ENCODE measurements around the gene P2RY4.
"Not testable (repeated sequence)": the region's sequence is repeated elsewhere in the genome, so short reads cannot be mapped to it uniquely, and the experiment has no call there.

P2RY4 gene

DNA sequence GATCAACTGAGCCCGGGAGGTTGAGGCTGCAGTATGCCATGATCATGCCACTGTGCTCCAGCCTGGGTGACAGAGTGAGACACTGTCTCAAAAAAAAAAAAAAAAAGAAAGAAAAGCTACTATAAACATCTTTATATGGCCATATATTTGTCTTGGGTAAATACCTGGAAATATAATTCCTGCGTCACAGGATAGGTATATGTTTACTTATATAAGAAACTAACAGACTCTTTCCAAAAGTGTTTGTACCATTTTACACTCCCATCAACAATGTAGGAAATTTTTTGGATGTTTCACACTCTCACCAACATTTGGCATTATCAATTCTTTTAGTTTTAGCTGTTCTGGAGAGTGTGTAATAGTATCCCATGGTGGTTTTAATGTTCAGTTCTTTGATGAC is 12.8 kb downstream of the P2RY4 start:
- intact Hi-C loops (cut with DNase I) = no loop called here
- DNase-seq = no peak

DNA sequence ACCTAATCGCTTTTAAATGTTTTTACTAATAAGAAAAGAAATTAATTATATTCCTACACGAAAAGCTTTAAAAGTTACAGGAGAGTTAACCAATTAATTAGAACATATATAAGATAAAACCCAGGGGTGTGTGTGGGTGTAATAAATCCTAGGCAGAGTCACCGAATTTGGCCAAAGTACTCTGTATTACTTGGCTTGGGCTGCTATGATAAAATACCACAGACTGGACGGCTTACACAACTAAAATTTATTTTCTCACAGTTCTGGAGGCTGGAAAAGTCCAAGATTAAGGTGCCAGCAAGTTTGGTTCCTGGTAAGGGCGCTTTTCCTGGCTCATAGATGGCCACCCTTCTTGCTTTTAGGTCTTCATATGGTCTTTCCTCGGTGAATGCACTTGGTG is 15.1 kb downstream of the P2RY4 start:
- intact Hi-C loops (cut with DNase I) = no loop called here
- no peak for DNase-seq

DNA sequence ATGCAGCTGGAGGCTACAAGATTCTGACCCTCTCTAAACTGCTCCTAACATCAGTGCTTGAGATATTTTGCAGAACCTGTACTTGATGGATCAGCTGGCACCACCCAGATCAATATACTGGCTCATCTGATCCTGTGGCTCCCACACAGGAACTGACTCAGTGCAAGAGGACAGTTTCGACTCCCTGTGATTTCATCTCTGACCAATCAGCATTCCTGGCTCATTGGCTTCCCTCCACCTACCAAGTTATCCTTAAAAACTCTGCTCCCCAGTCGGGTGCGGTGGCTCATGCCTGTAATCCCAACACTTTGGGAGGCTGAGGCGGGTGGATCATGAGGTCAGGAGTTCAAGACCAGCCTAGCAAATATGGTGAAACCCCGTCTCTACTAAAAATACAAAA is 16.4 kb downstream of the P2RY4 start:
- DNase-seq; intact Hi-C loops (cut with DNase I): not testable (repeated sequence)

DNA sequence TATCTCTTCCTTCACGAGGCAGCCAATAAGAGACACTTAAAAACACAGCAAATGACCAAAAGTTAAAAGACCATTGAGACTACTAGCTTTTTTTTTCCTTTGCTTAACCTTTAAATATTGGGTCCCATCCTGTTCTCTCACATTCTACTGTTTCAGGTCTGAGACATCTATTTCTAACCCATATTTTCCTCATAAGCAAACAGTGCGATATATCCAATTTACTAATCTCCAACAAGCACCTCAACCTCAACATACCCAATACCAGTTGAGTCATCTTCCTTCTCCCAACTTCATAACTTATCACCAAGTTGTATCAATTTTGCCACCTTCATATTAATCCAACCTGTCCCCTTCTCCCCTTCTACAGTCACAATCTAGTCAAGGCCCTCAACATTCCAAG is 18.5 kb downstream of the P2RY4 start:
- DNase-seq = no peak
- intact Hi-C loops (cut with DNase I) = no loop called here

DNA sequence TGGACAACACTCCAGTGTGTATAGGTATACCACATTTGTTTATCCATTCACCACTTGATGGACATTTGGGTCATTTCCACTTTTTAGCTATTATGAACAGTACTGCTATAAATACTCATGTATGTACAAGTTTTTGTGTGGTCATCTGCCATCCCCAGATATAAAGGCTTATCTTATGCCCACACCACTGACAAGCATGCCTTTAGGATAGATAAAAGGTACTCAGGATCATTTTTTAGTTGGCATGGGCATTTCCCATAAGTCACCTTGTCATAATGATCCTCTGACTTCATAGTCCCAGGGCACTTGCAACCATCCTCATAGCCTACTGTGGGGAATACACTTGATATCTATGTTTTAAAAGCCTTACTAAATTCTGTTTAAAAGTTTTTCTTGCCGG is 19.3 kb downstream of the P2RY4 start:
- intact Hi-C loops (cut with DNase I) = no loop called here
- DNase-seq = no peak

DNA sequence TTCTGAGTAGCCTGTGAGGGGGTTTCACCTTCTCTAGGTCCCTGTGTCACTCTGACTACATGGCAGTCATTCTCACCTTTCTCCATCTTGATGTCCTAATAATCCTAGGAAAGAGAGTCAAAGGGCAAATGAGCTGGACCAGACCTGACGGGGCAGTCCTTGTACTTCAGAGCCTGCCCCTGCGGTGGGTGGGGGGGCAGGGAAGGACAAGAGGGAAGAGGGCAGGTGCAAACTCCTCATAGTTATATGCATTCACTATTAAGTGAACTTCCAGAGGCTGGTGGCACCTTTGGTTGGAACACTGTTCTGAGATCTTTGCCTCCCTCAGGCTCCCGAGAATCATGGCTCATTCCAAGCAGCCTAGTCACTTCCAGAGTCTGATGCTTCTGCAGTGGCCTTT is 25.6 kb downstream of the P2RY4 start, which contains the start of gene AWAT1:
TSS of gene AWAT1 (plus strand) at position 301 of the 400 bp plus-strand sequence. CDS start at position 342, 41 bp downstream.
- DNase-seq = no peak
- intact Hi-C loops (cut with DNase I) = no loop called here

DNA sequence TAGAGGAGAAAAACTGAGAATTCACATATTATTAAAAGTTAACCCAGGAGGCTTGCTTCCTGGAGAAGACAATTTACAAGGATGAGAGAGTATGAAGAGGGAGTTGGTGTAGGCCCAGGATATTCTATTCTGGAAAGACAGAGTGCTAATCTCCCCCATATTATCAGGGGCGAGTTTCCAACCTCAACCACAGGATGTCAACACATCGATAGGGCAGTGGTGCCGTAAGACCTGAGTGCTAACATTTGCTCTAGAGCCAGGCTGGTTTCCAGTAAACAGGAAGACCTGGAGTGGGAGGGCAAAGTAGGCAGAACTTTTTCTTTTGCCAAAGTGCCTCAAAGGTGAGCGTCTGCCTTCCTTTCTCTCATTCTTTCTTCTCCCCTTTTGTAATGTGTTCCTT is 28.3 kb downstream of the P2RY4 start:
- intact Hi-C loops (cut with DNase I) = no loop called here
- no peak for DNase-seq

DNA sequence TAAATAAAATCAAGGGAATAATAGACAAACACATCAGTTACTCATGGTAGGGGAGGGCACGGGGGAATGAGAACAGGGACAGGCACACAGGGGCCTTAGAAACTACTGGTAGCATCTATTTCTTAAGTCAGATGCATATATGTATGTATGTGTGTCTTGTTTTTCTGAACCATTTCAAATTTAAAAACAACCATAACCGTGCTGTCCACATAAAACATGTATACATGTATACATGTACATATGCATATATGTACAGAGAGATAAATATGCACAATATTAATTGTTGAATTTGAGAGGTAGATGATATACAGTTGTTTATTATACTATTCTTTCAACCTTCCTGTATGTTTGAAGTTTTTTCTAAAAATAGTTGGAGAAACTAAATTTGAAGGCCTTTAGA is 33.3 kb downstream of the P2RY4 start:
- intact Hi-C loops (cut with DNase I) = no loop called here

DNA sequence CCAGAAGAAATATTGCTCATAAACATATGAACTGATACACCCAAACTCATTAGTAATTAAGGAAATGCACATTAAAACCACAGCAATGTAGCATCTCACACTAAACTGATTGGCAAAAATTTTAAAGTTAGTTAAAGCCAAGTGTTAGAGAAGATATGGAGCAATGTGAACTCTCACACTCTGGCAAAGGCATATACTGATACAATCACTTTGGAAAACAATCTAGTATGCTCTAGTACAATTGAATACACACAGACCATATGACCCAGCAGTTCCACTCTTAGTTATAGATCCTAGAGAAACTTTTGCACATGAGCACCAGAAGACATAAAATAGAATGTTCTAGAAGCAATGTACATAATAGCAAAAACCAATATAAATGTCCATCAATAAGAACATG is 34.0 kb downstream of the P2RY4 start:
- DNase-seq = no peak
- intact Hi-C loops (cut with DNase I) = no loop called here

More for the DNA sequence above, 33.3 kb downstream of the P2RY4 start:
- DNase-seq = no peak

DNA sequence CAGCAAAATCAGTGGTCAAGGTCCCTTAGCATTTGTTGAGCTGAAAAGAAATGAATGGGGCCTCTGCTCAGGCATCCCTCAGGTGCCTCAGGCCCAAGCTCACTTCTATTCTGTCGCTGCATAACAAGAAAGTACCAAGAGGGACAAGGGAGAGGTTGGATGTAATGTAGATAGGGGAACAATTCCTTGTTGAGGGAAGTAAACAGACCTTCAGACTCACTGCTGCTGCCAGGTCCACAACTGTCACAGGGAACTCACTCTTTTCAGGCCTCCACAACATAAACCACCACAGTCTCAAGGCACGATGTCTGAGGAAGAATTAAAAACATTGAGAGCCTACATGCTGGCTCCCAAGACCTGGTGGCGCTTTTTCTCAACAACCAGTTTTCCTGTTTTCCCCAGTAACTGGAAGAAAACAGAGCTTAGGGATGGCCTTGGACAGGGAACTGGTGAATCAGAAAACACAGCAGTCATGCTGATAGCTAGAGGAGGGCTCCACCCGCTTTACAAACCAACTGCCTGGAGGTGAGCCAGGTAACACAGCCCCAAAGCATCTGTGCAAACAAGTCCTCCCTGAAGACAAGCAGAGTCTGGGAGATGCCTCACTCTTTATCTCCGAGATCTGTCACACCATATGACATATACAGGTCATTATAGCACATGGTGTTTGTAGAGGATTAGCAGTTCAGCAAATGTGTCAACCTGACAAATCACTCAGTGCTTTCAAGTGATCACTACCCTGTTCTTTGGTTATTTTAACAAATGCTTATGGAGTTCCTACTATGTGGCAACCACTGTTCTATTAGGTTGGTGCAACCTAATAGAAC is 39.9 kb downstream of the P2RY4 start:
- intact Hi-C loops (cut with DNase I) = no loop called here
- no peak for DNase-seq

DNA sequence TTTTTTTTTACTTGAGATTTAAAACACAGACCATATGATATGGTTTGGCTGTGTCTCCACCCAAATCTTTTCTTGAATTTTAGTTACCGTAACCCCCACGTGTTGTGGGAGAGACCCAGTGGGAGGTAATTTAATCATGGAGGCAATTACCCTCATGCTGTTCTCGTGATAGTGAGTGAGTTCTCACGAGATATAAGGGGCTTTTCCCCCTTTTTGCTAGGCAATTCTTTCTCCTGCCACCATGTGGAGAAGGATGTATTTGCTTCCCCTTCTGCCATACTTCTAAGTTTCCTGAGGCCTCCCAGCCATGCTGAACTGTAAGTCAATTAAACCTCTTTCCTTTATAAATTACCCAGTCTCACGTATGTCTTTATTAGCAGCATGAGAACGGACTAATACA is 50.4 kb downstream of the P2RY4 start:
- DNase-seq; intact Hi-C loops (cut with DNase I): not testable (repeated sequence)

DNA sequence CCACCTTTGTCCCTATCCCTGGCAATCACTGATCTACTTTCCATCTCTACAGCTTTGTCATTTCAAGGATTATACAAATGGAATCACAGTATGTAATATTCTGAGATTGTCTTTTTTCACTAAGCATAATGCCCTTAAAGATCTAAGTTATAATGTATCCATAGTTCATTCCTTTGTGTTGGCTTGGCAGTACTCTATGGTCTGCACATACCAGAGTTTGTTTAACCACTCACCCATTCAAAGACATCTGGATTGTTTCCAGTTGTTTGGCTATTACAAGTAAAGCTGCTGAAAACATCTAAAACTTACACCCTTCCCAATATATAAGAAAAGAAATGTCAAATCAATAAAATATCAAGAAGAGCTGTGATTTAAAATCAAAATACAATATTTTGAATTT is 51.5 kb downstream of the P2RY4 start:
- intact Hi-C loops (cut with DNase I) = no loop called here
- DNase-seq = no peak

Data from posterior cingulate gyrus (tissue), 11 donors.